Measurements from ENCODE around the gene RAP1A. TPM values are rescaled to one million over a fixed set of nuclear protein-coding genes. Genes with fewer than 3 reads are reported as not detected.
"Not testable (repeated sequence)": the region's sequence is repeated elsewhere in the genome, so short reads cannot be mapped to it uniquely, and the experiment has no call there.

Gene RAP1A
- total RNA-seq, 1 experiment from 2014 or later, result 20.6 TPM

DNA sequence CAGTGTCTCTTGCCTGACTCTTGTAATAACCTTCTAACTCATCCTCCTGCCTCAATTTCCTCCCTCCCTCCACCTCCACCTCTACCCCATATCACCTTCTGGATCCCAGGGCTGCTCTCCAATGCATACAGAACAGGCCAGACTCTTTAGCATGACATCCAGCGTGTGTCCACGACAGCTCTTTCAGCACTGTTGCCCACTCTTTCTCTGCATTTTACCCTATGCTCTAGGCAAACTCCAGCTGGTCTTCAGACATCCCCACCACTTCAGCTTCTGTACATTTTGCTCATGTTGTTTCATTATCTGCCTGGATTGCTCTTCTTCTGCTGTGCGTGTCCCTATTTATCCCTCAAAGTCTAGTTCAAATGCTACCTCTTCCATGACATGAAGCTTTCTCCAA lies 114.8 kb downstream of the RAP1A start:
- peaks cover 17% of the 10 kb centered on the region; the same call in 1 of the 2 replicates for H3K27me3 ChIP-seq (ENCODE audit: control insufficient read depth, insufficient read depth, low read length)
- DNase-seq, result no peak
- H3K4me3 ChIP-seq (ENCODE audit: insufficient read depth, low read depth, low read length), result no peak overlapping the region
- H3K36me3 ChIP-seq (replicated peaks; ENCODE audit: control insufficient read depth, insufficient read depth, low read length), result no peaks in the 10 kb centered on the region; the same call in 1 of the 2 replicates

DNA sequence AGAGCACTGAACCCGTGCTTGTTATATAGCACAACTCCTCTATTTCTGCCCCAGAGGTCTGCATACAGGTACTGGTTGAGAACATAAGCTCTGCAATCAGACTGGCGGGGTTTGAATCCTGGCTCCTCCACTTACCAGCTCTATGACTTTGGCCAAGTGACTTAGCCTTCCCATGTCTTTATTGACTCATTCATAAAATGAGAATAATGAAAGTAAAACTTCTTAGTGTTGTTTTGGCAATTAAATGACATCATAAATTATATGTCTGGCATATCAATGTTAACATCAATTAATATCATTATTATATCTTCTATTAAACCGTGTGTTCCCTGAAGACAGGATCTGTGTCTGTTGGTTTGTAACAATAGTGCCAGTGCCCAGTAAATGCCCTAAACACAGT lies 115.3 kb downstream of the RAP1A start:
- H3K27me3 ChIP-seq (ENCODE audit: control insufficient read depth, insufficient read depth, low read length), result peaks cover 17% of the 10 kb centered on the region; the same call in 1 of the 2 replicates
- no peak overlapping the region for H3K4me3 ChIP-seq (ENCODE audit: insufficient read depth, low read depth, low read length)
- DNase-seq, result no peak
- H3K36me3 ChIP-seq (replicated peaks; ENCODE audit: control insufficient read depth, insufficient read depth, low read length), result no peaks in the 10 kb centered on the region; the same call in 1 of the 2 replicates

DNA sequence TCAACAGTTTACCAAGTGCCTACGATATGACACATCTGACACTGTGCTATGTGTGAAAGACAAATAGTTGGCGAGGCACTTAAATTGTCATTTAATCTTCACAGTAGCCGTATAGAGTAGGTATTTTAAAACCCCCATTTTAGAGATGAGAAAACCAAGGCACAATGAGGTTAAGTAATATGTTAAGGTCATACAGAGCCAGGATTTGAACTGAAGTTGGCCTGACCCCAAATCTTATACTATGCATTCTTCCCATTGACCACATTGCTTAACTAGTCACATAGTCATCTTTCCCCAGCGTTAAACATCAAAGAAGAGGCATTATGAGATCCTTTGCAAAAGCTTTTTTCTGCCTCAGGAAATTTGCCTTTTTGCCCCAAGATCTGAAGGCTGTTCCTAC lies 115.7 kb downstream of the RAP1A start:
- Histone ChIP-seq H3K4me3 (ENCODE audit: insufficient read depth, low read depth, low read length) (no peak overlapping the region), H3K27me3 (ENCODE audit: control insufficient read depth, insufficient read depth, low read length) (peaks cover 17% of the 10 kb centered on the region; the same call in 1 of the 2 replicates), H3K36me3 (replicated peaks; ENCODE audit: control insufficient read depth, insufficient read depth, low read length) (no peaks in the 10 kb centered on the region; the same call in 1 of the 2 replicates)
- no peak for DNase-seq

DNA sequence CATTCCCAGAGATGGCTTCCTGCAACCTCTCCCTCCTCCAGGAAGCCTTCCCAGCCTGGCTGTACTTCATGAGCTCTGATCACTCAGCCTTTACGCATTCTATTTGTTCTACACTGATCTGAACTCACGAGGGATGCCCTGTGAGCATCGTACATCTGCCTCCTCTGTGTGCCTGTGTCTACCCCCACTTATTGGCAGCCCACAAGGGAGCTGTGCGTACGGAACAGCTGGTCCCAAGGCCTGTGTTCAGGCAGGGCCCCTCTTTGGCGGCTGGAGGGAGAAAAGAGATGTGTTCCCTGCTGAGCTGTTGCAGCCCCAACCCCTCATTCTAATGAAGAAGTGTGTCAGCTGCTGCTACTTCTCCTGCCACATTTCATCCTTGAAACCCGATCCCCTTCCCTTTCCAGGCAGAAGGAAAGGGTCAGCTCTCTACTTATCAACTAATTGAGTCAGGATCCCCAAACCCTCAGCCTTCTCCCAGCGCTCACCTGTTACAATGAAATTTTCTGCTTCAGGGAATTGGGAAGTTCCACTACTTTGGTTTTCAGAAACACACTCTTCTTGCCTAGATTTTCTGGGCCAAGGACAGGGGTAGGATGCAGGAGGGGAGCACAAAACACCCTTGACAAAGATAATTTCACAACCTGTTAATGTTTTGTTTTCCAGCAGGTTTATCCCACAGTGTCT lies 116.4 kb downstream of the RAP1A start:
- H3K27me3 ChIP-seq (ENCODE audit: control insufficient read depth, insufficient read depth, low read length), result peaks cover 19% of the 10 kb centered on the region
- no peaks in the 10 kb centered on the region; the same call in 1 of the 2 replicates for H3K36me3 ChIP-seq (replicated peaks; ENCODE audit: control insufficient read depth, insufficient read depth, low read length)
- peak; percentile 70 for DNase-seq
- no peak overlapping the region for H3K4me3 ChIP-seq (ENCODE audit: insufficient read depth, low read depth, low read length)

DNA sequence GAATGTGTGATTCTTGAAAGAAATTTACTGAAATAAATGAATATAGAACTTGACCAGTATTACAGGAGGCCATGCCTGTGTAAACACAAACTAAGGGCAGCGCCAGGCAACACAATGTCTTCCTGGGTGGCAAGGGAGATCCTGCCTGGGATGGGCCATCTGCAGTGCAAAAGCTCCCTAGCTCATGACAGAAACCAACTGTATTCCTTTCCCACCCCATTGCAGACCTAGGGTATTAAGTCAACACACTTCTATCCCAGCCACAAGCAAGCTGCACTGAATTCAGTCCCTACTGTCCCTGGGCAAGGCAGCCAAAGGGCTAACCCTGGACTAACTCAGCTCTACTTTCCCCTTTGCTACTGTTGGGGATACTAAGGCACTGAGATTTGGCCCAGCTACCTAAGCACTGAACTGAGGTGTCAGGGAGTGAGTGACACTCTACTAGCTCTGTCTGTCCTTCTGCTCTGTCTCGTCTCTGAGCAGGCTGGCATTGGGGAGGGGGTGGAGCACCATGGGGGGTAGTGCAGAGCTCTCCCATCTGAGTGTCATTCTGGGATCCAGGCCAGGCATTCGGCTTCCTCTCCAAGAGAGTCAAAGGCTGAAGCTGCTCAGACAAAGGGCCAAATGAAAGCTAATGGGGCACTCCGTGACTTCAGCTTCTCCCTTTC lies 117.1 kb downstream of the RAP1A start:
- no peak for DNase-seq
- H3K27me3 ChIP-seq (ENCODE audit: control insufficient read depth, insufficient read depth, low read length), result peaks cover 25% of the 10 kb centered on the region
- H3K4me3 ChIP-seq (ENCODE audit: insufficient read depth, low read depth, low read length), result no peak overlapping the region
- no peaks in the 10 kb centered on the region; the same call in 1 of the 2 replicates for H3K36me3 ChIP-seq (replicated peaks; ENCODE audit: control insufficient read depth, insufficient read depth, low read length)

DNA sequence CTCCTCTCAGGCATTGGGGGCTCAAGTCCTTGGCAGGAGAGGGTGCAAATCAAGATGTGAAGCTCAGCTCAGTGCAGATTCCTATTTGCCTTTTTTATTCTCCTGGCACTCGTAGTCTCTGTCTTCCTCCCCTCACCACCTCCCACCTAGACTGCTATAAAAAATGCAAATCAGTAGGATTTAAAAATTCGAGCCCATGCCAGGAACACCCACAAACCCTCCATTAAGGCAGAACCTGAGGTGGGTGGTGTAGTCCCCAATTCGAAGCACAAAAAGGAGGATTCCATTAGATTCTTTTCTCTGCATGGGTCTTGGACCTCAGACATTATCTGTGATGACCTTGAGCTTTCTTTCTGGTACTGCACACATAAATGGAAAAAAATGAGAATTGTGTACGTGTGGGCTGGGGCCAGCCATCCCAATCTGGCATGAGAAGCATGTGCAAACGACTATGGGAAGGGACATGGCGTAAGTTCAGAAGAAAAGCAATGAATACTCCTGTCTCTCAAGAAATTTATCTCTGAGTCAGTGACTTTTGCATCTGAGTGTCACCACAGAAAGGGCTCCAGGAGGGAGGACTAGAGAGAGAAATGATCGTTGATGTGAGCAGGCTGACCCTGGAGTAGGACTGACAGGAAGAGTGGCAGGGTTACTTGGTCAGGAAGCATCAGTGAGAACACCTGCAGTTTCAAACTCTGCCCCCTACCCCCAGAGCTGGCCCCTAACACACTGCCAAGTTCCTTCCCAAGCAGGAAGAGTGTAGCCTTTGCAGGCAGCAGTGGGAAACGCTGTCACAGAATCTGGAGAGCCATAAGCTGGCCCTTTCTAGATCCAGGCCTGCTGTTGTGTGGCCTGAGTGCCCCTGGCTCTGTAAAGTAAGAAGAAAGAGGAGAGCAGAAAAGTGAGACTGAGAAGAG lies 117.9 kb downstream of the RAP1A start:
- Histone ChIP-seq H3K27me3 (ENCODE audit: control insufficient read depth, insufficient read depth, low read length) (peaks cover 25% of the 10 kb centered on the region), H3K36me3 (replicated peaks; ENCODE audit: control insufficient read depth, insufficient read depth, low read length) (no peaks in the 10 kb centered on the region; the same call in 1 of the 2 replicates), H3K4me3 (ENCODE audit: insufficient read depth, low read depth, low read length) (peak overlapping the region; percentile 71)
- DNase-seq, result no peak

DNA sequence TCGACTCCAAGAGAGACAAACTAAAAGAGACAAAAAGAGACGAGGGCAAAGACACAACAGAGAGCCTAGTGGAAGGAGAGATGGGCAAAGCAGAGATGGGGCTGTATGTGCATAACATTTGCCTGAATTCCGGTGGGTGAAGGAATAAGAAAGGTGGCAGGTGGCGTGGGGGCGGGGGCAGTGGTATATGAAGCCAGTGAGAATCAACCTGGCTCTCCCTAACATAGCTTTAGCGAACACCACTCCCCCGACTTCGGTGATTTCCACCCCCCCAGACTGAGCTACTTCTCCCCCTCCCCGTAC lies 118.5 kb downstream of the RAP1A start:
- DNase-seq, result no peak
- Histone ChIP-seq H3K27me3 (ENCODE audit: control insufficient read depth, insufficient read depth, low read length) (peaks cover 25% of the 10 kb centered on the region), H3K4me3 (ENCODE audit: insufficient read depth, low read depth, low read length) (peak overlapping the region; percentile 71), H3K36me3 (replicated peaks; ENCODE audit: control insufficient read depth, insufficient read depth, low read length) (no peaks in the 10 kb centered on the region; the same call in 1 of the 2 replicates)

DNA sequence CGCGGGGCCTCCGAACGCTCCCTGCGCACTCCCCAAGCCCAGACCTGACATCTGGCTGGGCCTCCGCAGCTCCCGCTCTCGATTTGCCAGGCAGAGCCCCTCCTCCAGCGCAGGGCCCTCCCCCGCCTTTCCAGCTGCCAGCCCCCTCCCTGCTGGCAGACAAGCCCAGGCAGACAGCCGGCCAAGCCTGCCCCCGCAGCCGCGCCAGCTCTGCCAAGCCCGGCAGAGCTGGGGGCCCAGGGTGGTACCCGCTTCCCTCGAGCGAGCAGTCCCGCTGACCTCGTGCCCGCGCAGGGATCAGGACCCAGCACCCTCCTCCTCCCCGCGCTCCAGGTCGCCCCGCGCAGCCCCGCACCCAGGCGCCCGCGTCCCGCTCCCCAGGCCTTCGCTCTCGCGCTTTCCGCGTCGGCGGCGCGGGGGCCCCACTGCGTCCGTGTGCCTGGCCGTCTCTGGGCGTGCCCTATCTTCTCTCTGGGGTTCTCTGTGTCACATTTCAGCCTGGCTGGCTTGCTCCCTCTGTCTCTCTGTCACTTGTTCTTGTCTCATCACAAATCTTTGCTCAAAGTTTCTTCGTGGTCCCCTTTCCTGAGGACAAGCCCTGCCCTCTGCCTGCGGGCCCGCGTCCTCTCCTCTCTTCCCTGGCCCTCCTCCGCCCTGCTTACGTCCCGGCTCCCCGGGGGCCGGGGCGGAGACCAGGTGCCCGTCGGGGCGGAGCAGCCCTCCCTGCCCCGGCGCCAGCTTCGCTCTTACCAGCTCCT lies 119.0 kb downstream of the RAP1A start:
- peaks cover 25% of the 10 kb centered on the region for H3K27me3 ChIP-seq (ENCODE audit: control insufficient read depth, insufficient read depth, low read length)
- H3K4me3 ChIP-seq (ENCODE audit: insufficient read depth, low read depth, low read length), result peak overlapping the region; percentile 71
- H3K36me3 ChIP-seq (replicated peaks; ENCODE audit: control insufficient read depth, insufficient read depth, low read length), result no peaks in the 10 kb centered on the region; the same call in 1 of the 2 replicates
- DNase-seq, result peak; percentile 86

DNA sequence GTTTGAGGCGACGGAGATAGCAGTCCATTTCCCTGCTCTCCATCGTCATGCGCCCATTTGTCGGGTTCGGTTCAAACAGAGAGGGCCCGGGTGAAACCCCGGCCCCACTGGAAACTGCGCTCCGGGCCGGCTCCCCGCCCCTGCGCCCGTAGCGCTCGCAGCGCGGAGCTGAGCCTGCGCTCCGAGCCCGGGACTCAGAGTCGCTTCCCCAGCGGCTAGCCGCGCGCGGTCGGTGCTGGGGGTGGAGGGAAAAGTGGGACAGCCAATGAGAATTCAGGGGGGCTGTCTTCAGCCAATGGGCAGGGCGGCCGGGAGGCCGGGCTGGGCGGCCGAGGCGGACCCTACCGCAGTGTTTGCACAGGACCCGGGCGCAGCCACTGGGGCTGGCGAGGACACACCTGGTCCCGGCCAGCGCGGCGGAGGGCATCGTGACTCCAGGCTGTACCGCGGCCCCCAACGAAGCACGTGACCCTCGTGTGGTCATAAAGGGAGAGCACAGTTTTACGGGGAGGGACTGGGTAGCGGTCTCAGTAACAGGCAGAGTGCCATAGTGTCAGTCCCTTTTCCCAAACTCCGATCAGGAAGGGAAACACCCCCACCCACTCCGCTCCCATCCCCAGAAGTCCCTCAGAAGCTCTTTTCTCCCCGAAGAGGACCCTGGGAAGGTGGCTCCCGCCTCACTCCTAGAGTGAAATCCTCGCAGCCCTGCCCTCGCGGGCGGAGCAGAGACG lies 119.8 kb downstream of the RAP1A start, which contains the start of gene INKA2:
Gene INKA2 (minus strand): TSS at position 202 of the 731 bp plus-strand sequence. CDS start 153 bp downstream, at position 49.
- Histone ChIP-seq H3K36me3 (replicated peaks; ENCODE audit: control insufficient read depth, insufficient read depth, low read length) (no peaks in the 10 kb centered on the region; the same call in 1 of the 2 replicates), H3K4me3 (ENCODE audit: insufficient read depth, low read depth, low read length) (peak within 1 kb of the TSS; percentile 71), H3K27me3 (ENCODE audit: control insufficient read depth, insufficient read depth, low read length) (peaks cover 25% of the 10 kb centered on the region)
- DNase-seq, result peak; percentile 96

DNA sequence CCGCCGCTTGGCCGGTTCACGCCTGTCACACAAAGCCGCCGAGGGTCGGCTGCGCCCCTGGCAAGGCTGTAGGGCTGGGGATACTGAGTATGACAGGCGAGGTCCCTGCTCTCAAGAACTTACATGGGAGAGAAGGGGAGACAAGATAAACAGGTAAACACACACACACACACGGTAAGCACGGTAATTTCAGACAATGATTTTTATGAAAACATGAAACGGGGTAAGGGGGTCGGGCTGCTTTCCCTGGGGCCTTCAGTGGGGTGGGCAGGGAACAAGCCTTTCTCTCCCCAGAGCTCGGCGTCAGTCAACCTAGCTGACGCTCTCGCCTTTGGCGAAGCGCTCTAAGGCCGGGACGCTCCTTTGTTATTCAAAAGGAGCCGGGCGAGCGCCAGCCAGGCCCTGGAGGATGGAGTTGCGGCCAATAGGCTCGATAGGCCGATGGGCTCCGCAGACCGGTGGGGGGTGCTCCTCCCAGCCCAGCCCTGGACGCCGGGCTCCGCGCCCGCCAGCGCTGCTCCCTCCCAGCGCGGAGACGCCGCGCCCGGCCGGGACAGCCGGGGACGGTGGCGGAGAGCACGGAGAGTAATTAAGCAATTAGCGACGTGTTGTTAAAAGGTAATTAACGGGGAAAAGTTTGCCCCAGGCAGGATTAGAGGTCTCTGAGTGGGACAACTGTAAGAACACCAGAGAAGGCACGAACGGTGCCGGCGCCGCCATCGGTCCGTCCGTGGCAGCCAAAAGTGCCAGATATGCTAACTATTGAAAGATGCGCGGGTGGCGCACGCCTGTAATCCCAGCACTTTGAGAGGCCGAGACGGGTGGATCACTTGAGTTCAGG lies 120.6 kb downstream of the RAP1A start:
- Histone ChIP-seq H3K27me3 (ENCODE audit: control insufficient read depth, insufficient read depth, low read length) (peaks cover 25% of the 10 kb centered on the region), H3K4me3 (ENCODE audit: insufficient read depth, low read depth, low read length) (peak overlapping the region; percentile 71), H3K36me3 (replicated peaks; ENCODE audit: control insufficient read depth, insufficient read depth, low read length) (no peaks in the 10 kb centered on the region; the same call in 1 of the 2 replicates)
- DNase-seq, result peak; percentile 94

DNA sequence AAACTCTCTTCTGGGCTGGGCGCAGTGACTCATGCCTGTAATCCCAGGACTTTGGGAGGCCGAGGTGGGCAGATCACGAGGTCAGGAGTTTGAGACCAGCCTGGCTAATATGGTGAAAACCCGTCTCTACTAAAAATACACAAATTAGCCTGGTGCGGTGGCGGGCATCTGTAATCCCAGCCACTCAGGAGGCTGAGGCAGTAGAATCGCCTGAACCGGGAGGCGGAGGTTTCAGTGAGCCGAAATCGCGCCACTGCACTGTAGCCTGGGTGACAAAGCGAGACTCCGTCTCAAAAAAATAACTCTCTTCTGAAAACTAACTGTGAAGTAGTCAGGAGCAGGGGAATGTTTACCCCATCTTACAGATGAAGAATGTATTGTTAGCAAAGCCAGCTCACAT lies 122.7 kb downstream of the RAP1A start:
- DNase-seq; H3K4me3 ChIP-seq (ENCODE audit: insufficient read depth, low read depth, low read length); H3K36me3 ChIP-seq (replicated peaks; ENCODE audit: control insufficient read depth, insufficient read depth, low read length): not testable (repeated sequence)
- peaks cover 20% of the 10 kb centered on the region for H3K27me3 ChIP-seq (ENCODE audit: control insufficient read depth, insufficient read depth, low read length)

DNA sequence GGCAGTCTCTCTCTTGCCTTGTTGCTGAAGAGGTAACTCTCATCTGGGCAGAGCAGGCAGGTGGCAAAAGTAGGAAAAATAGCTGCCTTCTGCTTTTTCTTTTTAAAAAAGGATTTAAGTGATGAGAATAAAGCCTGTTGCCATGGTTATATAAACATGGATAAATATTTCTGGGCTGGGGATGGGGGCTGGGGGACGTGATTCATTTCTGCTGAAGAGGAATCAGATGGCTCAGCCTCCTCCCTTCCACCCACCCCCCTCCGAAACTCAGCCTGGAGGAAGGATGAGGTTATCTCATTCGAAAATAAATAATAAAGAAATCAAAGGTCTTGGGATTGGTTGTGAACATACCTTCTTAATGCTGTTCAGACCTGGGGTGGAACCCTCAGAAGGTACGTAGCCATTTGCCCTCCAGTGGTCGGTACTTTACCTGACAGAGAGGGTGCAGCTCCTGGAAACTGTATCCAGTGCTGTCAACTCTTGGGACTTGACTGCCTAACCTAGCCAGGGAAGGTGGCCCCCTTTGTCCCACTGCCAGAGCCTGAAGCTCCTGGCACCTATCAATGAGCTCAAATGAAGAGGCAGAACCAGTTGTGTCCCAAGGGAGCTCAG lies 123.5 kb downstream of the RAP1A start:
- Histone ChIP-seq H3K36me3 (replicated peaks; ENCODE audit: control insufficient read depth, insufficient read depth, low read length) (no peaks in the 10 kb centered on the region), H3K27me3 (ENCODE audit: control insufficient read depth, insufficient read depth, low read length) (peaks cover 13% of the 10 kb centered on the region), H3K4me3 (ENCODE audit: insufficient read depth, low read depth, low read length) (no peak overlapping the region)
- no peak for DNase-seq

Data from H7 (cell line).